ENCODE measurements around the gene QPRT.
"Not testable (repeated sequence)": the region's sequence is repeated elsewhere in the genome, so short reads cannot be mapped to it uniquely, and the experiment has no call there.

Gene QPRT

DNA sequence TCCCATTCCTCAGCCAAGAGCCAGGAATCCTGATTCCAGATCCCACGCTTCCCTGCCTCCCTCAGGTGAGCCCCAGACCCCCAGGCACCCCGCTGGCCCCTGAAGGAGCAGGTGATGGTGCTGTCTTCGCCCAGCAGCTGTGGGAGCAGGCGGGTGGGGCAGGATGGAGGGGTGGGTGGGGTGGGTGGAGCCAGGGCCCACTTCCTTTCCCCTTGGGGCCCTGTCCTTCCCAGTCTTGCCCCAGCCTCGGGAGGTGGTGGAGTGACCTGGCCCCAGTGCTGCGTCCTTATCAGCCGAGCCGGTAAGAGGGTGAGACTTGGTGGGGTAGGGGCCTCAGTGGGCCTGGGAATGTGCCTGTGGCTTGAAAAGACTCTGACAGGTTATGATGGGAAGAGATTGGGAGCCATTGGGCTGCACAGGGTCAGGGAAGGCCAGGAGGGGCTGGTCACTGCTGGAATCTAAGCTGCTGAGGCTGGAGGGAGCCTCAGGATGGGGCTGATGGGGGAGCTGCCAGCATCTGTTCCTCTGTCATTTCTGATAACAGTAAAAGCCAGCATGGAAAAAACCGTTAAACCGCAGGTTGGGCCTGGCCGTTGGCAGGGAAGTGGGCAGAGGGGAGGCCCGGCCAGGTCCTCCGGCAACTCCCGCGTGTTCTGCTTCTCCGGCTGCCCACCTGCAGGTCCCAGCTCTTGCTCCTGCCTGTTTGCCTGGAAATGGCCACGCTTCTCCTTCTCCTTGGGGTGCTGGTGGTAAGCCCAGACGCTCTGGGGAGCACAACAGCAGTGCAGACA, 15.8 kb upstream of the QPRT start, which contains the start of gene SPN:
Gene SPN (plus strand): TSS at position 232 of the 791 bp plus-strand sequence. CDS start 482 bp downstream, at position 714.
- H3K4me3 ChIP-seq (ENCODE audit: low read depth, low read length): no peak within 1 kb of the TSS
- no peaks in the 10 kb centered on the region for H3K36me3 ChIP-seq (ENCODE audit: control insufficient read depth, insufficient read depth, low read length)
- peaks cover 8% of the 10 kb centered on the region; the same call in 1 of the 2 replicates for H3K4me1 ChIP-seq (ENCODE audit: control insufficient read depth, insufficient read depth, low read length)
- no peak within 1 kb of the TSS for H3K27ac ChIP-seq (ENCODE audit: low read depth, low read length)
- no peaks in the 10 kb centered on the region for H3K27me3 ChIP-seq (ENCODE audit: control insufficient read depth, insufficient read depth, low read length)
- H3K9ac ChIP-seq (ENCODE audit: low read depth, low read length): no peak within 1 kb of the TSS
- H3K9me3 ChIP-seq (ENCODE audit: control insufficient read depth, insufficient read depth, low read length): no peaks in the 10 kb centered on the region

DNA sequence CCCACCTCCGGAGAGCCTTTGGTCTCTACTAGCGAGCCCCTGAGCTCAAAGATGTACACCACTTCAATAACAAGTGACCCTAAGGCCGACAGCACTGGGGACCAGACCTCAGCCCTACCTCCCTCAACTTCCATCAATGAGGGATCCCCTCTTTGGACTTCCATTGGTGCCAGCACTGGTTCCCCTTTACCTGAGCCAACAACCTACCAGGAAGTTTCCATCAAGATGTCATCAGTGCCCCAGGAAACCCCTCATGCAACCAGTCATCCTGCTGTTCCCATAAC, 15.2 kb upstream of the QPRT start:
- no peak overlapping the region for H3K27ac ChIP-seq (ENCODE audit: low read depth, low read length)
- no peaks in the 10 kb centered on the region for H3K27me3 ChIP-seq (ENCODE audit: control insufficient read depth, insufficient read depth, low read length)
- no peaks in the 10 kb centered on the region for H3K9me3 ChIP-seq (ENCODE audit: control insufficient read depth, insufficient read depth, low read length)
- peaks cover 8% of the 10 kb centered on the region; the same call in 1 of the 2 replicates for H3K4me1 ChIP-seq (ENCODE audit: control insufficient read depth, insufficient read depth, low read length)
- H3K36me3 ChIP-seq (ENCODE audit: control insufficient read depth, insufficient read depth, low read length): no peaks in the 10 kb centered on the region
- H3K9ac ChIP-seq (ENCODE audit: low read depth, low read length): no peak overlapping the region
- H3K4me3 ChIP-seq (ENCODE audit: low read depth, low read length): no peak overlapping the region

DNA sequence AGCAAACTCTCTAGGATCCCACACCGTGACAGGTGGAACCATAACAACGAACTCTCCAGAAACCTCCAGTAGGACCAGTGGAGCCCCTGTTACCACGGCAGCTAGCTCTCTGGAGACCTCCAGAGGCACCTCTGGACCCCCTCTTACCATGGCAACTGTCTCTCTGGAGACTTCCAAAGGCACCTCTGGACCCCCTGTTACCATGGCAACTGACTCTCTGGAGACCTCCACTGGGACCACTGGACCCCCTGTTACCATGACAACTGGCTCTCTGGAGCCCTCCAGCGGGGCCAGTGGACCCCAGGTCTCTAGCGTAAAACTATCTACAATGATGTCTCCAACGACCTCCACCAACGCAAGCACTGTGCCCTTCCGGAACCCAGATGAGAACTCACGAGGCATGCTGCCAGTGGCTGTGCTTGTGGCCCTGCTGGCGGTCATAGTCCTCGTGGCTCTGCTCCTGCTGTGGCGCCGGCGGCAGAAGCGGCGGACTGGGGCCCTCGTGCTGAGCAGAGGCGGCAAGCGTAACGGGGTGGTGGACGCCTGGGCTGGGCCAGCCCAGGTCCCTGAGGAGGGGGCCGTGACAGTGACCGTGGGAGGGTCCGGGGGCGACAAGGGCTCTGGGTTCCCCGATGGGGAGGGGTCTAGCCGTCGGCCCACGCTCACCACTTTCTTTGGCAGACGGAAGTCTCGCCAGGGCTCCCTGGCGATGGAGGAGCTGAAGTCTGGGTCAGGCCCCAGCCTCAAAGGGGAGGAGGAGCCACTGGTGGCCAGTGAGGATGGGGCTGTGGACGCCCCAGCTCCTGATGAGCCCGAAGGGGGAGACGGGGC, 14.7 kb upstream of the QPRT start:
- no peak overlapping the region for H3K4me3 ChIP-seq (ENCODE audit: low read depth, low read length)
- H3K27ac ChIP-seq (ENCODE audit: low read depth, low read length): no peak overlapping the region
- no peak overlapping the region for H3K9ac ChIP-seq (ENCODE audit: low read depth, low read length)
- no peaks in the 10 kb centered on the region for H3K36me3 ChIP-seq (ENCODE audit: control insufficient read depth, insufficient read depth, low read length)
- no peaks in the 10 kb centered on the region for H3K27me3 ChIP-seq (ENCODE audit: control insufficient read depth, insufficient read depth, low read length)
- H3K9me3 ChIP-seq (ENCODE audit: control insufficient read depth, insufficient read depth, low read length): no peaks in the 10 kb centered on the region
- H3K4me1 ChIP-seq (ENCODE audit: control insufficient read depth, insufficient read depth, low read length): peaks cover 8% of the 10 kb centered on the region; the same call in 1 of the 2 replicates

DNA sequence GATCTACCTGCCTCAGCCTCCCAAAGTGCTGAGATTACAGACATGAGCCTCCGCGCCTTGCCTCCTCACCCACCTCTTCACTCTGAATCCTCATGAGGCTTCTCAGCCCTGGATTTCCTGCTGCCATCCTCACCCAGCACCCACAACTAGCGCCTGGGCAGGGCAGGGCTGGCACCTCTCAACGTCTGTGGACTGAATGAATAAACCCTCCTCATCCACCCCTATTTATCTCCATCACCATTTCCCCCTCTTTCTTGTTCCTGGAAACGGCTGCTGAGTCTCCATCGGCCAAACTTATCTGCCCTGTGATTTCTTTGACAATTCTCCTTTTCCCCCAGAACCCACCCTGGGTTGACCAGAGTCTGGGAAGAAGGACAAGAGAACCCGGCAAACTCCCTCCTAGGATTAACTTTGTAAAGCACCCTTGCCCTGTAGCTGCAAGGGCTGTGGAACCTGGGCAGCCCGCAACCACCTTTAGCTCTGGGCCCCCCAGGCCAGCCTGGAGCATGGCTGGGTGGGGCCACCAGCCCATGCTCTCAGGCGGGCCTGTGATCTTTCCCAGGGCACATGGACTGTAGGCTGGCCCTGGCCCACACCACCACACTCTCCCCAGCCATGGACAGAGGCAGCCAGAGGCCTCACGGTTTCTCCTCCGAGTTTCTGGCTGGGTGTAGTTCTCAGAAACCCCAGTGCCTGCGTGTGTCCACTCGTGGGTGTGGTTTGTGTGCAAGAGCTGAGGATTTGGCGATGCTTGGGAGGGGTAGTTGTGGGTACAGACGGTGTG, 13.5 kb upstream of the QPRT start:
- Histone ChIP-seq H3K9ac (ENCODE audit: low read depth, low read length) (no peak overlapping the region), H3K4me3 (ENCODE audit: low read depth, low read length) (no peak overlapping the region), H3K9me3 (ENCODE audit: control insufficient read depth, insufficient read depth, low read length) (no peaks in the 10 kb centered on the region), H3K27me3 (ENCODE audit: control insufficient read depth, insufficient read depth, low read length) (no peaks in the 10 kb centered on the region), H3K36me3 (ENCODE audit: control insufficient read depth, insufficient read depth, low read length) (no peaks in the 10 kb centered on the region), H3K4me1 (ENCODE audit: control insufficient read depth, insufficient read depth, low read length) (peaks cover 8% of the 10 kb centered on the region; the same call in 1 of the 2 replicates), H3K27ac (ENCODE audit: low read depth, low read length) (no peak overlapping the region)

DNA sequence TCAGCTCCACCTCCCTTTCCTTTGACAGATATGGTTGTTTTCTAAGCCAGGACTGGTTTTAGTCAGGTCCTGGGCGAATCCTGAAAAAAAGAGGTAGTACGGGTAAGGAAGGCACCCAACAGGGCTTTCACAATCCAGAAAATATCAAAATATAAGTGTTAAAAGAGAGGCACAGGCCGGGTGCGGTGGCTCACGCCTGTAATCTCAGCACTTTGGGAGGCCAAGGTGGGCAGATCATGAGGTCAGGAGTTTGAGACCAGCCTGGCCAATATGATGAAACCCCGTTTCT, 11.7 kb upstream of the QPRT start:
- H3K9me3 ChIP-seq (ENCODE audit: control insufficient read depth, insufficient read depth, low read length); H3K9ac ChIP-seq (ENCODE audit: low read depth, low read length); H3K36me3 ChIP-seq (ENCODE audit: control insufficient read depth, insufficient read depth, low read length); H3K4me1 ChIP-seq (ENCODE audit: control insufficient read depth, insufficient read depth, low read length); H3K27me3 ChIP-seq (ENCODE audit: control insufficient read depth, insufficient read depth, low read length): not testable (repeated sequence)
- peak overlapping the region; percentile 35; the same call in 1 of the 2 replicates for H3K4me3 ChIP-seq (ENCODE audit: low read depth, low read length)
- H3K27ac ChIP-seq (ENCODE audit: low read depth, low read length): peak overlapping the region; percentile 84

DNA sequence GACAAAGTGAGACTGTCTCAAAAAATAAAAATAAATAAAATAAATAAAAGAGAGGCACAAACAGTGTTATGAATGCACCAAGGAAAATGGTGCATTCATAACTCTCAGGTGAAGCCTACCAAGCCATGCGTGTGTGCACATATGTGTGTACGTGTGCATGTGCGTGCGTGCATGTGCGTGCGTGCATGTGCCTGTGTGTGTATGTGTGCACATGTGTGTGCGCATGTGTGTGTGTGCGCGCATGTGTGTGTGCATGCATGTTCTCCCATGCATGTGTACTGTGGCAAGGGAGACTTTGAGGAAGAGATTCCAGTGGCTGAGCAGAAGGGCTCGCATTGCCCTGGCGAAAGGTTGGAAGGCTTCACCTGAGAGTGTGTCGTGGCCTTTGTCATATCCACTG, 11.2 kb upstream of the QPRT start:
- Histone ChIP-seq H3K9ac (ENCODE audit: low read depth, low read length) (no peak overlapping the region), H3K4me3 (ENCODE audit: low read depth, low read length) (no peak overlapping the region), H3K27ac (ENCODE audit: low read depth, low read length) (no peak overlapping the region)

DNA sequence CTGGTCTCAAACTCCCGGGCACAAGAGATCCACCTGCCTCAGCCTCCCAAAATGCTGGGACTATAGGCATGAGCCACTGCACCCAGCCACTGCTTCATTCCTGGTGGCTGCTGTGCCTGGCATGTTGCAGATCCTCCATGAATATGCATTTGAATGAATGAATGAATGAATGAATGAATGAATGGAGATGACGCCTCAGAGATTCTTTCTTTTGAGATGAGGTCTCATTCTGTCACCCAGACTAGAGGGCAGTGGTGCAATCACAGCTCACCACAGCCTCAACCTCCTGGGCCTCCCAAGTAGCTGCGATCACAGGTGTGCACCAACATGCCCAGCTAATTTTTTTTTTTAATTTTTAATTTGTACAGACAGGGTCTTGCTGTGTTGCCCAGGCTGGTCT, 10.7 kb upstream of the QPRT start:
- Histone ChIP-seq H3K4me1 (ENCODE audit: control insufficient read depth, insufficient read depth, low read length) (peaks cover 8% of the 10 kb centered on the region; the same call in 1 of the 2 replicates), H3K9ac (ENCODE audit: low read depth, low read length) (no peak overlapping the region), H3K36me3 (ENCODE audit: control insufficient read depth, insufficient read depth, low read length) (no peaks in the 10 kb centered on the region), H3K9me3 (ENCODE audit: control insufficient read depth, insufficient read depth, low read length) (no peaks in the 10 kb centered on the region), H3K4me3 (ENCODE audit: low read depth, low read length) (no peak overlapping the region), H3K27ac (ENCODE audit: low read depth, low read length) (no peak overlapping the region), H3K27me3 (ENCODE audit: control insufficient read depth, insufficient read depth, low read length) (no peaks in the 10 kb centered on the region)

More for the DNA sequence above, 11.2 kb upstream of the QPRT start:
- Histone ChIP-seq H3K27me3 (ENCODE audit: control insufficient read depth, insufficient read depth, low read length) (no peaks in the 10 kb centered on the region), H3K4me1 (ENCODE audit: control insufficient read depth, insufficient read depth, low read length) (peaks cover 8% of the 10 kb centered on the region; the same call in 1 of the 2 replicates), H3K36me3 (ENCODE audit: control insufficient read depth, insufficient read depth, low read length) (no peaks in the 10 kb centered on the region), H3K9me3 (ENCODE audit: control insufficient read depth, insufficient read depth, low read length) (no peaks in the 10 kb centered on the region)

DNA sequence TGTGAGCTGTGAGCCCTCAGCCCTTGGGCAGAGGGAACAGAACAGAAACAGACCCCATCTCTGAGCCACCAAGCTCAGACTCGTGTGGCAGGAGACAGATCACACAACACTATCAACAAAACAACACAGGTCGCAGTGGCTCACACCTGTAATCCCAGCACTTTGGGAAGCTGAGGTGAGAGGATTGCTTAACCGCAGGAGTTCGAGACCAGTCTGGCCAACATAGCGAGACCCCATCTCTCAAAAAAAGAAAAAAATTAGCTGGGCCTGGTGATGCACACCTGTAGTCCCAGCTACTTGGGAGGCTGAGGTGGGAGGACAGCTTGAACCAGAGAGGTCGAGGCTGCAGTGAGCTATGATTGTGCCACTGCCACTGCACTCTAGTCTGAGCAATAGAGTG, 5.5 kb upstream of the QPRT start:
- Histone ChIP-seq H3K9ac (ENCODE audit: low read depth, low read length) (no peak overlapping the region), H3K9me3 (ENCODE audit: control insufficient read depth, insufficient read depth, low read length) (no peaks in the 10 kb centered on the region), H3K4me3 (ENCODE audit: low read depth, low read length) (no peak overlapping the region), H3K27me3 (ENCODE audit: control insufficient read depth, insufficient read depth, low read length) (no peaks in the 10 kb centered on the region), H3K36me3 (ENCODE audit: control insufficient read depth, insufficient read depth, low read length) (no peaks in the 10 kb centered on the region), H3K4me1 (ENCODE audit: control insufficient read depth, insufficient read depth, low read length) (peaks cover 3% of the 10 kb centered on the region), H3K27ac (ENCODE audit: low read depth, low read length) (no peak overlapping the region)

DNA sequence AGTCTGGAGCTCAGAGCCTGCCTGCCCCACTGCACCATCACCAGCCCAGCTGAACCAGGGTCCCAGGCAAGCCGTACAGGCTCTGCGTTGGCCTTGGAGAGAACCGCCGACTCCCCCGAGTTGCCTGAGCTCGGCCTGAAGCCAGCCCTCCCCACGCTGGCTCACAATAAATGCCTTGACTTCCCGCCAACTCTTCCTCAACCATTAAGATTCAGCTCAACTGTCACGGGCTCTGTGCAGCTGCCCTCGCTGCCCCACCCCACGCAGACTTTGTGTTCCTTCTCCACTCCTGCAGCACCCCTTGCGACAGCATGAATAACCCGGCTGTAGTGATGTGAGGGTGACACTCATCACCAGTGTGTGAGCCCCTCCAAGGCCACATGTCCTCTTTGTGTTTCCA, 4.8 kb upstream of the QPRT start:
- no peaks in the 10 kb centered on the region for H3K27me3 ChIP-seq (ENCODE audit: control insufficient read depth, insufficient read depth, low read length)
- H3K9ac ChIP-seq (ENCODE audit: low read depth, low read length): no peak overlapping the region
- H3K27ac ChIP-seq (ENCODE audit: low read depth, low read length): no peak overlapping the region
- no peaks in the 10 kb centered on the region for H3K36me3 ChIP-seq (ENCODE audit: control insufficient read depth, insufficient read depth, low read length)
- no peaks in the 10 kb centered on the region for H3K9me3 ChIP-seq (ENCODE audit: control insufficient read depth, insufficient read depth, low read length)
- peaks cover 6% of the 10 kb centered on the region for H3K4me1 ChIP-seq (ENCODE audit: control insufficient read depth, insufficient read depth, low read length)
- H3K4me3 ChIP-seq (ENCODE audit: low read depth, low read length): no peak overlapping the region

DNA sequence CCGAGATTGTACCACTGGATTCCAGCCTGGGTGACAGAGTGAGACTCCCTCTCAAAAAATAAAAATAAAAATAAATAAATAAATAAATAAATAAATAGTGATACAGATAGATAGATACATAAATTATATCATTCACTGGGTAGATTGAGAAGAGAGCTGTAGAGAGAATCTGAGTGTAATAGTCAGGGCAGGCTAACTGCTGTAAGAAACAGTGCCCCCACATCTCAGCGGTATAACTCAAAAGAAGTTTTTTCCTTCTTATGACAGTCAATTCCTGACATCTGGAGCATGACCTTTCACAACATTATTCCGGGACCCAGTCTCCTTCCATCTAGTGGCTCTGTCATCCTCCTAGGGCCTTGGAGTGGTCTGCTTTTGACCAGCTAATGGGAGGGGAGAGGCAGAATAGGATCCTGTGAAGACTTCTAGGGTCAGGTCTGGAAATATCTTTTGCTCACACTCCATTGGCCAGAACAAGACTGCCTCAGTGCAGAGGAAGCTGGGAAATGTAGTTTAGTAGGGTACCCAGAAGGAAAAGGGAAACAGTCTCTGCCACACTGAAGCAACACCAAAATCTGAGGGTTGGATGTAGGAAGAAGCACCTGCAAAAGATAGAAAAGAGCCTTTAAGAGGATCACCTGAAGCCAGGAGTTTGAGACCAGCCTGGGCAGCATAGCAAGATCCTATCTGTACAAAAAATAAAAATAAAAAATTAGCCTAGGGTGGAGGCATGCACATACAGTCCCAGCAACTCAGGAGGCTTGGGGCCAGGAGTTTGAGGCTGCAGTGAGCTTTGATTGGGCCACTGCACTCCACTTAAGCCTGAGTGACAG, 3.0 kb upstream of the QPRT start:
- H3K9ac ChIP-seq (ENCODE audit: low read depth, low read length): no peak overlapping the region
- H3K9me3 ChIP-seq (ENCODE audit: control insufficient read depth, insufficient read depth, low read length): no peaks in the 10 kb centered on the region
- H3K4me1 ChIP-seq (ENCODE audit: control insufficient read depth, insufficient read depth, low read length): peaks cover 11% of the 10 kb centered on the region
- H3K4me3 ChIP-seq (ENCODE audit: low read depth, low read length): no peak overlapping the region
- 0 out of 2 replicates have a peak, but pooled peaks cover 2% of the 10 kb centered on the region for H3K36me3 ChIP-seq (ENCODE audit: control insufficient read depth, insufficient read depth, low read length)
- no peak overlapping the region for H3K27ac ChIP-seq (ENCODE audit: low read depth, low read length)
- H3K27me3 ChIP-seq (ENCODE audit: control insufficient read depth, insufficient read depth, low read length): no peaks in the 10 kb centered on the region

Measured in HUES48 (cell line).